Right atrium auricular region (tissue), 2 donors: ENCODE measurements around the gene BPIFB6. TPM values are rescaled to one million over a fixed set of nuclear protein-coding genes. Genes with fewer than 3 reads are reported as not detected.

ENCODE experiments used
- DNase-seq: peaks from one replicate; pipeline ENCODE4 v3.0.0-alpha.2; 2019; ENCODE audit warnings: low spot score
- H3K27ac ChIP-seq, 2 donors: fragments of 200-600 bp; sonication (generic); 1 replicate in 1 of 2; 2 replicates in 1 of 2; pipeline ENCODE4 v1.5.1; 2016 to 2019
- H3K27me3 ChIP-seq, 2 donors: fragments of 200-600 bp; sonication (generic); one replicate each; pipeline versions ENCODE4 v1.5.1 to v1.6.0; 2017 to 2019
- H3K36me3 ChIP-seq: fragments of 200-600 bp; sonication (generic); one replicate; pipeline ENCODE4 v1.5.1; 2016
- H3K4me1 ChIP-seq, 2 donors: fragments of 200-600 bp; sonication (generic); one replicate each; pipeline versions ENCODE4 v1.5.1 to v1.6.0; 2017 to 2019
- H3K4me3 ChIP-seq, 2 donors: fragments of 200-600 bp; sonication (generic); 1 replicate in 1 of 2; 2 replicates in 1 of 2; pipeline ENCODE4 v1.5.1; 2017 to 2019; ENCODE audit warnings: mild to moderate bottlenecking in 1 of 2, moderate library complexity in 1 of 2
- H3K9me3 ChIP-seq, 2 donors: fragments of 200-600 bp; sonication (generic); one replicate each; pipeline ENCODE4 v1.5.1; 2019
- total RNA-seq, 2 donors: library from RNA; depleted of rRNA; stranded (reverse); fragments of >200 nt; gene quantifications; one replicate each; pipeline ENCODE4 v1.1.0, GENCODE V29; 2016
- TF ChIP-seq, protein P1 (sequence below), 2 donors: fragments of 200-600 bp; sonication (generic); IDR thresholded peaks; one replicate each; pipeline ENCODE4 v1.5.1; 2019; ENCODE audit warnings: antibody characterized with exemption in 2 of 2

Gene BPIFB6
- total RNA-seq, 2 donors from 2014 or later = not detected

DNA sequence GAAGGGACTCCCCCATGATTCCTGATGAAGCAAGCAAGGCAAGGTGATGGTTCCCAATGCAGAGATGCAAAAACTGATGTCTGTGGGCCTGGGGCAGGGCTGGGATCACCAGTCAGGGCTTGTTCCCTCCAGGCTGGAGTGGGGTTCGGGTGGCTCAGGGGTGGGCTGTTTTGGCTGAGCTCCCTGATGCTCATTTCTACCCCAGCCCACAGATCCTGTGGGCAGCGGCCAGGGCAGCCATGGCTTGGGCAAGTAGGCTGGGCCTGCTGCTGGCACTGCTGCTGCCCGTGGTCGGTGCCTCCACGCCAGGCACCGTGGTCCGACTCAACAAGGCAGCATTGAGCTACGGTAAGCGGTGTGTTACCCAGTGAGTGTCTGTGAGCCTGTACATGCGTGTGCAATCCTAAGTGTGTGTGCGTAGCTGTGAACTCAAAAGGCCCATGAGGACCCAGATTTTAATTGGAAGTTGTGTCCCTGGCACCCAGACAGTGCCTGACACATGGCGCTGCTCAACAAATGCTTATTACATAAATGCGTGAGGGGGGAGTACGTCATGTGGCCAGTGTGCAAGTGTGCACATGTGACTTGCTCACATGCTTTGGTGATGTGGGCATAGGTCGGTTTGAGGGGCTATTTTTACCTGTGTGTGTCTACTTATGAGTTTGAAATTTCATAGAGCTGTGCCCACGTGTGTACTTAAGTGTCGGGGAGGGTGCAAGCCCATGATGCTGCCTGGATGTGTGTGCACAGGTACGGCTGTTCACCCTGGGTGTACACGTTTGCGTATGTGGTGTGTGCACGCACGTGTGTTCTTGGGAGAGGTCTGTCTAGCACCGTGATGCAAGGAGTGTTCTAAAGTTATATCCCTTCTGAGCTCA, 22.9 kb upstream of the BPIFB6 start:
- H3K36me3 ChIP-seq = no peaks in the 10 kb centered on the region
- H3K4me3 ChIP-seq = no peak overlapping the region
- peaks cover 0 to 7% of the 10 kb centered on the region in 2 donors for H3K9me3 ChIP-seq
- H3K4me1 ChIP-seq = no peaks in the 10 kb centered on the region
- no peak overlapping the region for H3K27ac ChIP-seq
- TF ChIP-seq, protein P1, sequence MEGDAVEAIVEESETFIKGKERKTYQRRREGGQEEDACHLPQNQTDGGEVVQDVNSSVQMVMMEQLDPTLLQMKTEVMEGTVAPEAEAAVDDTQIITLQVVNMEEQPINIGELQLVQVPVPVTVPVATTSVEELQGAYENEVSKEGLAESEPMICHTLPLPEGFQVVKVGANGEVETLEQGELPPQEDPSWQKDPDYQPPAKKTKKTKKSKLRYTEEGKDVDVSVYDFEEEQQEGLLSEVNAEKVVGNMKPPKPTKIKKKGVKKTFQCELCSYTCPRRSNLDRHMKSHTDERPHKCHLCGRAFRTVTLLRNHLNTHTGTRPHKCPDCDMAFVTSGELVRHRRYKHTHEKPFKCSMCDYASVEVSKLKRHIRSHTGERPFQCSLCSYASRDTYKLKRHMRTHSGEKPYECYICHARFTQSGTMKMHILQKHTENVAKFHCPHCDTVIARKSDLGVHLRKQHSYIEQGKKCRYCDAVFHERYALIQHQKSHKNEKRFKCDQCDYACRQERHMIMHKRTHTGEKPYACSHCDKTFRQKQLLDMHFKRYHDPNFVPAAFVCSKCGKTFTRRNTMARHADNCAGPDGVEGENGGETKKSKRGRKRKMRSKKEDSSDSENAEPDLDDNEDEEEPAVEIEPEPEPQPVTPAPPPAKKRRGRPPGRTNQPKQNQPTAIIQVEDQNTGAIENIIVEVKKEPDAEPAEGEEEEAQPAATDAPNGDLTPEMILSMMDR (IDR thresholded peaks at IDR 0.05) = no peak
- H3K27me3 ChIP-seq = no peaks in the 10 kb centered on the region
- DNase-seq = no peak

DNA sequence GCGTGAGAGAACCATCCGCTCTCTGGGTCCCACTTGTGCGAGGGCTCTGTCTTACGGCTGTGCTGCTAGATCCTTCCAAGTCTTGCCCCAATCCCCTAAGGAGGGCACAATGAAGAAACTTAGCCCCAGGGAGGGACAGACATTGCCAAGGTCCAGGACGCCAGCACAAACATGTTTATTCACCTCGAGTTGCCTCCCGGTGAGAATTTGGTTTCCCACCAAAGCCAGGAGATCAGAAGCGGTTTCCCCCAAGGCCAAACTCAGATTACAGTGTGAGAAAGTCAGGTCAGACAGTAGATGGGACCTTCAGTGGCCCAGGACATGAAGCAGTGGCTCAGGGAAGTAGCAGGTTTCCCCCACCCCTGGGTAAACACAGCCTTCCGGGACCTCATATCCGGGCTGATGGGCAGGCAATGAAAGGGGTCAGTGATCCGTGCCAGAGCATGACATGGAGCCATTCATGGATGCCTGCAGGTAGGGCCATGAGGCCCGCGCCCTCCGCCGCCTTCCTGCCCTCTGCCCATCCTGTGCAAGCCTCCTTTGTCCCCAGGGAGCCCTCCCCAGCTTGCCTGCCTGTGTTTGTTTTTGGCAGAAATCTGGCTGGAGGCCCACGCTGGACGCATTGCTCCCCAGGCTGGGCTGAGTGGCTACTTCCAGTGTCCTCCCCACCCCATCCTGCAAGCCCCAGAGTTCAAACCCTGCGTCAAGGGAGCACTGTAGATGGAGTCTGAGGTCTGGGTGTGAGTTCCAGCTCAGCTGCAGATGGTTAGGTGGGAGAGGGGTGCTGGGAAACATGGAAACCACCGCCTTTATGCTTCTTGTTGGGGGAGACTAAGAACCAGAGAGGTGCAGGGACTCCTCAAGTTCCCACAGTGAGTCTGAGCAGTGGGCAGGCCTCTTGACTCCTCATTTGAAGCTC, 22.0 kb upstream of the BPIFB6 start:
- H3K4me3 ChIP-seq = no peak overlapping the region
- TF ChIP-seq, protein P1 (IDR thresholded peaks at IDR 0.05) = no peak
- H3K9me3 ChIP-seq = peaks cover 0 to 7% of the 10 kb centered on the region in 2 donors
- no peaks in the 10 kb centered on the region for H3K27me3 ChIP-seq
- H3K27ac ChIP-seq = no peak overlapping the region
- no peak for DNase-seq
- no peaks in the 10 kb centered on the region for H3K36me3 ChIP-seq
- H3K4me1 ChIP-seq = no peaks in the 10 kb centered on the region

DNA sequence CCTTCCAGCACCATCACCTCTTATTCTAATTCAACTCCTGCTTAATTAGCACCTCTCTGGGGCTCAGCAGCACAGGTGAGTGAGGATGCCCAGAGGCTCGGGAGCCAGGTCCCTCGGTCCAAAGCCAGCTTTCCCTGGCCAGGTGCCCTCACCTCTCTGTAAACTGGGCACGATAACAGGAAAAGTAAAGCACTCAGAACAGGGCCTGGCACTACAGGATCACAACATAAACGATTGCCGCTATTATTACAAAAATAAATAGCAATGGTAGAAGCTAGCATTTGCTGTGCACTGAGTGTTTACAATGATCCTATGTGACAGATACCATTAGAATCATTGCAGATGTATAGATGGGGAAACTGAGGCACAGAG, 21.3 kb upstream of the BPIFB6 start:
- Histone ChIP-seq H3K4me1 (no peaks in the 10 kb centered on the region), H3K27me3 (no peaks in the 10 kb centered on the region), H3K36me3 (no peaks in the 10 kb centered on the region), H3K27ac (no peak overlapping the region), H3K4me3 (no peak overlapping the region), H3K9me3 (peaks cover 0 to 5% of the 10 kb centered on the region in 2 donors)
- TF ChIP-seq, protein P1 (IDR thresholded peaks at IDR 0.05) = no peak
- DNase-seq = no peak

DNA sequence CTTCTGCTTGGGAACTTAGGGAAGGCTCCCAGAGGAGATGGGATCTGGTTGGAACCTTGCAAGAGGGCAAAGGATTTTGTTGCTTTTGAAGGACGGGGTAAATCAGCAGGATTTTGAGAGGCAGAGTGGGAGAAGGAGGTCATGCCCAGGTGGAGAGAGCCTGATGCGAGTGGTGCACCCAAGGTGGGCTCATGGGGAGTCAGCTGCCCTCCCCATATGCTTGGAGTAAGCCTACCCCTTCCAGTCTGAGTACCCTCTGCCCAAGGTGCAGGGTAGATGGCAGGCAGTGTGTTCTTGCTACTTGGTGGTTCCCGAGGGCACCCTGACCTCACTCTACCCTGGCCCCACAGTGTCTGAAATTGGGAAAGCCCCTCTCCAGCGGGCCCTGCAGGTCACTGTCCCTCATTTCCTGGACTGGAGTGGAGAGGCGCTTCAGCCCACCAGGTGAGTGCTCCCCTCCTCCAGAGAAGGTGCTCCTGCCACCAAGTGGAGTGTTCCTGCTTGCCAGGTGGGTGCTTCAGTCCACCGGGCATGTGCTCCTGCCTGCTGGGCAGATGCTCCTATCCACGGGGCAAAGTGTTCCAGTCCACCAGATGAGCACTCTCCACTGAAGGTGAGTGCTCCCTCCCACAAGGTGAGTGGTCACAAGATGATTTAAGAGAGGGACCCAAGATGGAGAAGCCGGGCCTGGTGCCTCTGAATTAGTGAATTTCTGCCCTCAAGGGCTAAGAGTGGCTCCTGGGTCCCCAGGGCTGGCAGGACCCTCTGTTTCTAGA, 20.6 kb upstream of the BPIFB6 start:
- TF ChIP-seq, protein P1 (IDR thresholded peaks at IDR 0.05) = no peak
- H3K36me3 ChIP-seq = no peaks in the 10 kb centered on the region
- no peaks in the 10 kb centered on the region for H3K9me3 ChIP-seq
- no peaks in the 10 kb centered on the region for H3K4me1 ChIP-seq
- H3K27ac ChIP-seq = no peak overlapping the region
- no peak overlapping the region for H3K4me3 ChIP-seq
- H3K27me3 ChIP-seq = no peaks in the 10 kb centered on the region
- no peak for DNase-seq

DNA sequence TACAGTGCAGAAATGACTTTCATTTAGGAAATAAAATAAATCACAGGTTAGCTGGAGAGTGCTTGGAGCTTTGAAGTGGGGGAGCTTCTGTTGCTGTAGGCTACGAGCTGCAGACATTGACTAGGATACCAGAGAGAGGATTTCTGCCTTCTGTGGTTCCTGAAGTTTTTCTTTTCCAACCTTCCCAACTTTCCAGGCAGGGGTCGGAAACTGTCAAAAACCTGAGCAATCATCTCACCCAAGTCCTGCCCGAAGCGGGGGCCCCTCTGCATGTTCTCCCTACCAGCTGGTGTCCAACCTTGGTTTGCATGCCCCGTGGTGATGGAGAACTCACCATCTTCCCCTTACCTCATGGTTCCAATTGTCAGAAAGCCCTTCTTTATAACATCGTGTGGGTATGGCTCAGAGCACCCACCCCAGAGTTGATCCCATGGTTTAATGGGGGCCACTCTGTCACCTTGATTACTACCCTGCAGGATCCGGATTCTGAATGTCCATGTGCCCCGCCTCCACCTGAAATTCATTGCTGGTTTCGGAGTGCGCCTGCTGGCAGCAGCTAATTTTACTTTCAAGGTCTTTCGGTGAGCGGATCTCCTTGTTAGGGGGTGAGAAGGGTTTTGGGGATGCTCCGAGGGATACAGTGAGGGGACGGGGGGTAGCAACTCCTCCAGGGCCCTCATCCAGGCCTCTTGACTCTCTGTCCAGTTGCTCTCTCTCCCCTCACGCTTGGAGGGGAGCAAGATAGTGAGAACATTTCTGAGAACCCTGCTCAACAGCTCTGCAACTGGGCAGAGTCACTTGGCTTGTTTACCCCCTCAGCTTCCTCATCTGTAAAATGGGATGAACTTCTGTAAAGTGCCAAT, 18.9 kb upstream of the BPIFB6 start:
- H3K4me1 ChIP-seq = no peaks in the 10 kb centered on the region
- no peak for DNase-seq
- H3K4me3 ChIP-seq = no peak overlapping the region
- H3K27ac ChIP-seq = no peak overlapping the region
- no peaks in the 10 kb centered on the region for H3K36me3 ChIP-seq
- no peaks in the 10 kb centered on the region for H3K9me3 ChIP-seq
- TF ChIP-seq, protein P1 (IDR thresholded peaks at IDR 0.05) = no peak
- H3K27me3 ChIP-seq = no peaks in the 10 kb centered on the region
